NCI-H1694 treated with DMSO at 0.1 percent for 48 hours (cell line): ENCODE results near the gene VPS8.

ENCODE experiments used
- DNase-seq: peaks from one replicate; lab custom pipeline; 2025; lab: John Stamatoyannopoulos, UW

VPS8 gene

DNA sequence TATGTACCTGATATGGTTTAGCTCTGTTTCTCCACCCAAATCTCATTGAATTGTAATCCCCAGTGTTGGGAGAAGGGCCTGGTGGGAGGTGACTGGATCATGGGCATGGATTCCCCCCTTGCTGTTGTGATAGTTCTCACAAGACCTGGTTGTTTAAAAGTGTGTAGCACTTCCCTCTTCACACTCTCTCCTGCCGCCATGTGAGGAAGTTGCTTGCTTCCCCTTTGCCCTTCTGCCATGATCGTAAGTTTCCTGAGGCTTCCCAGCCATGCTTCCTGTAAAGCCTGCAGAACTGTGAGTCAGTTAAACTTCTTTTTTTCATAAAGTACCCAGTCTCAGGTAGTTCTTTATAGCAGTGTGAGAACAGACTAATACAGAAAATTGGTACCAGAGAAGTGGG, 247.8 kb downstream of the VPS8 start:
- no peak for DNase-seq

DNA sequence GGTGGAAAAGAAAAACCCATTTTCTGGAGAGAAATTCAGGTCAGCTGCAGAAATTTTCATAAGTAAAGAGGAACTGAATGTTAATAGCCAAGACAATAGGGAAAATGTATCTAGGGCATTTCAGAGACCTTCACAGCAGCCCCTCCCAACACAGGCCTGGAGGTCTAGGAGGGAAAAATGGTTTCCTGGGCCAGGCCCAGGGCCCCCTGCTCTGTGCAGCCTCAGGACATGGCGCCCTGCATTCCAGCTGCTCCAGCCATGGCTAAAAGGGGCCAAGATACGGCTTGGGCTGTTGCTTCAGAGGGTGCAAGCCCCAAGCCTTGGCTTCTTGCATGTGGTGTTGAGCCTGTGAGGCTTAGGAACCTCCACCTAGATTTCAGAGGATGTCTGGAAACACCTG, 248.7 kb downstream of the VPS8 start:
- DNase-seq: no peak

DNA sequence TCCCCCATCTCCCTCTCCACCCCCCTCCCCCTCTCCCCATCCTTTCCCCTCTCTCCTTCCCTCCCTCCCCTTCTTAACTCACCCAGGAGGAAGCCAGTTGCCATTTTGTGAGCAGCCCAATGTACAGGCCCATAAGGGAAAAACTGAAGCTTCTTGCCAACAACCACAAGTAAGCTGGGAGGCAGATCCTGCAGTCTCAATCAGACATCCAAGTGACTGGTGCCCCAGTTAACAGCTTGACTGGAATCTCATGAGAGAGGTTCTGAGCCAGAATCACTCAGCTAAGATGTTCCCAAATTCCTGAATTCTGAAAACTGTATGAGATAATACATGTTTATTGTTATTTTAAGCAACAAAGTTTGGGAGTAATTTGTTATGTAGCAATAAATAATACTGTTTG, 250.2 kb downstream of the VPS8 start:
- DNase-seq: no peak

DNA sequence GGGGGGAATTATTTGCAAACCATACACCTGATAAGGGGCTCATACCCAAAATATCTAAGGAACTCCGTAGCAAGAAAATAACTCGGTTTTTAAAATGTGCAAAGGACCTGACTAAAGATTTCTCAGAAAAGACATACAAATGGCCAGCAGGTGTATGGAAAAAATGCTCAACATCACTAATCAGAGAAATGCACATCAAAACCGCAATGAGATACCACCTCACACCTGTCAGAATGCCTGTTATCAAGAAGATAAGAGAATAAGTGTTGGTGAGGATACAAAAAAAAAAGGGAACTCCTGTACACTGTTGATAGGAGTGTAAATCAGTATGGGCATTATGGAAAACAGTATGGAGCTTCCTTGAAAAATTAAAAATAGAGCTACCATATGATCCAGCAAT, 251.5 kb downstream of the VPS8 start:
- no peak for DNase-seq

DNA sequence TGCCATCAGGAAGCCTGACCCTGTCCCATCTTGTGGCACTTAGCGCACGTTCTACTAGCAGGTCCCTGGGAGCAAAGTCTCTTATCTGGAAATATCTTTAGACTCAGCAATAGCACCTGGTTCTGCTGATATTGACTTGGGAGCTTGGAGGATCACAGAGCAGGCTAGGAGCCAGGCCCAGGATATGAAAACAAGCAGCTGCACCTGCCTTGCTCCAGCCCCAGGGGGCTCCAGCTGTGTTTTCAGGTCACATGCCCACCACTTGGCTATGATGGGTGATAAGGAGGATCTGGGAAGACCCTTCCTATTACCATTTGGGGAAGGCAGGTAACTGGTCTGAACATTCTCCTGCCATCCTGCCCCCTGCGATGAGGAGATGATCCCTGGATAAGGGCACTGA, 253.1 kb downstream of the VPS8 start:
- no peak for DNase-seq

DNA sequence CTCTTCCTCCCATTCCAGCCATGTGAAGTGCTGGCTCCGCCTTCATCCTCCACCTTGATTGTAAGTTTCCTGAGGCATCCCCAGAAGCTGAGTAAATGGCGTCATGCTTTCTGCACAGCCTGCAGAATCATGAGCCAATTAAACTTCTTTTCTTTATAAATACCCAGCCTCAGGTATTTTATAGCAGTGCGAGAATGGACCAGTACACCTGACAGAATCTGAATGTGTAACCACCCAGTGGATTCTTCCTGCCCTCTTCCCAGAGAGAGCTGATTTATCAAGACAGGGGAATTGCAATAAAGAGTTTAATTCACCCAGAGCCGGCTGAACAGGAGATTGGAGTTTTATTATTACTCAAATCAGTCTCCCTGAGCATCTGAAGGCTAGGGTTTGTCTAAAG, 254.3 kb downstream of the VPS8 start:
- no peak for DNase-seq

DNA sequence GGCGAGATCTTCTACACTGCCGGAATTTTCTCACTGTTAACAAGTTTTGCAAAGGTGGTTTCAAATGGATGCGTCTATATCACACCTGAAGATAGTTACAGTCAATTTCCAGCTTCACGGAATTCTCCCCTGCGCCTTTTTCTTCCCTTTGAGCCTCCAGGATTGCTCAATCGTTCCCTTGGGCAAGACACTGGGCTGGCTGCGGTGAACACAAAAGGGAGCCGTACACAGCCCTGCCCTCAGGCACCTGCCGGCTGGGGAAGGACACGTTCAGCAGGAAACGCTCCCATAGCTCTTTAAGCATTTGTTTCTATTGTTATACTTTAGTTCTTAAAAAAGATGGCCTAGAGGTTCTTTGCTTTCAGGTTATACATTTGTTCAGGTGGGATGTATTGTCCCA, 255.2 kb downstream of the VPS8 start:
- no peak for DNase-seq

DNA sequence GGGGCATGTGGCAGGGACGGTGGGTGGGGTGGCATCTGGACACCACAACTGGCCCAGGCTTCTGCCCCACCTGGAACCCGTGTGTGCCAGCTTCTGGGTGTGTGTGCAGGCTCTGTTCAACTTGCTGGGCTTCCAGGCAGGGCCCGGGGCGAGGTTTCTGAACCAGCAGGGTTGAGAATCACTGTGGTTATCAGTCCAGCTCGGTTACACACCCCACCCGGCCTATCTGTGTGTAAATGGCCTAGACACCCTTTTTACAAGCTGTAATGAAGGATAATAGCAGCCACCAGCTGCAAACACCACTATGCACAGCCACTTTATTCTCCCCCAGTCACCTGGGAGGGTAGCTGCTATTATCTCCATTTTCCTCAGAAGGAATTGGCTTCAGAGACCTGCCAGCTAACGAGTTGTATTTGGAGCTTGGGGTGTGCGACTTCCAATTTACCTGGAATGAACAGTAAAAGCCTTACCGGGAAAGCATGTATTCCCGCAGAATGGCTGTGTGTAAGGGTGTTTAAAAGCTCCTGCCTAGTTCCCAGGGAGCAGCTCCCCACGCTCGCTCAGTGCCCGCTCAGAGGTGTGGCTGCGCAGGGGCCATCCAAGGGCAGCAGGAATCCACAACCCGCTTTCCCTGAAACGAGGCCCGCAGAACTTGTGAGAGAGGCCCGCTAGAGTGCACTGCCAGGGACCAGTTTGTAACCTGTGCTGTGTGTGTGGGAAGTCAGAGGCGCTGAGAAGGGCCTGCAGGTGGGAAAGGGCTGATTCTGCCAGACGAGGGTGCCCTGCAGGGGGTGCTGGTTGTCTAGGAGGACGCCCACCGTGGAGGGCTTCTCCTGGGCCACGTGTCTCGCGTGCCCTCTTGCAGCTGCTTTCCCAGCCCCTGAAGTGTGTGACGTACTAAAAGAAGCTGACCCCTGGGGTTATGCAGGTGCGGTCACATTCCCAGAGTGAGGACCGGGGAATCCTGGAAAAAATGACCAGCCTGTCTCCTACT, 257.4 kb downstream of the VPS8 start:
- no peak for DNase-seq

DNA sequence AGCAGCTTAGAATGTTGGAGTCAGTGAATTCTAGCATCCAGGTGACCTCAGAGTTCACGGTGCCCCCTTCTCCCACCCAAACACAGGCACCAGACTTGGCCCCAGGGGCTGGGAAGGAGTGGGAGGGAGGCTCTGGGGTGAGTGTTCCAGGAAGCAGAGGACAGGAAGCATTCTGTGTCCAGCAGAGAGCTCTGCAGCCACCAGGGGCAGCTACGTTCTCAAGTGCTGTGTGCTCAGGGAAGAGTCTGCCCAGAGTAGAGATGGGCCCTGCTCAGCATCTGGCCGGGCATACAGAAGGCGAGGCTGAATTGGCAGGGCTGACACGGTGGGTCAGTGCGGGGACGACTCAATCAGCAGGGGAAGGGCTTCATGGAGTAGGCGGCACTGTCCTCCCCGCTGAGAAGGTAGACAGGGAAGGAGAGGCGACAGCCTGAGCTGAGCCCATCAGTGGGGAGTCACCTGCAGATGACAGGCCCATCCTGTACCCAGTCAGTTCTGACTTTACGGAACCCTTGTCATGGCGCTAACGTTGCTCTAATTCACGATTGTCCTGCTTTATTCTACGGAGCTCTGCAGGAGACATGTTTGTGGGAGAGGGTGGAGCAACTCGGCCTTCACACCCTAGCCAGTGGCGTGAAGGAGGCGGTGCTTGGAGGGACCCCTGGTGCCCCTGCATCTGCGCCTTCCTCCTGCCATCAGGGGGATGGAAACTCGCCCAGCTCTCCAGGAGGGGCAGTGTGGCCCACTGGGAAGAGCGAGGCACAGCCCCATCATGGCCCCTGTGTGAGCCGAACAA, 258.7 kb downstream of the VPS8 start:
- DNase-seq: no peak

DNA sequence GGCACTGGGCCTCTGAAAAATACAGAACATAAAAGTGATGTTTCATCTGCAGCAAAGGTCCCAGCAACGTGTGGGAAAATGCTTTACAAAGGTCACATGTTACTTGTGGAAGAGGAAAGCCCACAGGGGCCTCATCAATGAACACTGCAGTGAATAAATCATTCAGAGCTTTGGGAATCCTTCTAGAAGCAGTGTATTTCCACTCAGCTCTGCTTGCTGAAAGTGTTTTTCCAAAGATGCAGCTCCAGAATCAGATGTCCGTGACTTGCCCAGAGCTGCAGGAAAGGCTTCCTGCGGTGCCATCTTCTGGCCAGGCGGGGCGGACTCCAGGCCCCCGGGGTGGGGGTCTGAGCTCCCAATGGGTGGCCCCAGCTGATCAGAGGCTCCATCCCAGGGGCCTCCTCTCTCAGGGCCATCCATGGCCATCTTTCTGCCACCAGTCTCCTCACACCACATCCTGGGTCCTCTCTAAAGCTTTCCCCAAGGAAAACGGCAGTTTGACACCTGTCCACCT, 259.4 kb downstream of the VPS8 start:
- DNase-seq: no peak

DNA sequence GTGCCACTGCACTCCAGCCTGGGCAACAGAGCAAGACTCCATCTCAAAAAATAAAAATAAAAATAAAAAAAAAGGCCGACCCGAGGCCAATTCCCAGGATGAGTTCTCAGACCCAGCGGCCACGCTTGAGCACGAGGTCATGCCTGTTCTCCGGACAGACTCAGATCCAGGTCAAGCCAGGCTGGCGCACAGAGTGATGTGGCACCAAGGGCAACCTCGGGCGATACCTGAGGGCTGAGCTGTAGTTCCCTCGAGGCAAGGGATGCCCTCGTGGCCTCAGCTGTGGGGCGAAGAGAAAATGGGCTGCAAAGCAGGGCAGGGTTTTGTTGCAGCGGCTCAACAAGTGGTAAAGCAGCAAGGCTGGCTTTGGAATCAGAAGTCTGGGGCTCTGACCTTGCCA, 263.6 kb downstream of the VPS8 start:
- no peak for DNase-seq

DNA sequence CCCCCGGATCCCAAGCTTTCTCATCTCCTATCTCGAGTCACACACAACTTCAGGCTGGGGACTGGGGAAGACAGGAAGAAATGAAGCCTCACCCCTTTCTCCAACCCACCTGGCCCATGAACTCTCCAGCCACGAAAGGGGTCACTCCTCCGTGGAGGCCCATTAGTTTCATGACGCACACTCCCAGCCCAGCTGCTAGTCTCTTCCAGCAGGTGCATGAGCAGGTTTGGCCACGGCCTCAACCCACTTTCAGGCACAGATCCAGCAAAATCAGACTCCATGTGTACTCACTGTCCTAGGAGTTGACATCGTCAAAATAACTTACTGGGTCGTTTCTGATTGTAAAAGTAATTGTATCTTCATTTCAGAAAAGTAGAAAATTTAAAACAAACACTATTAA, 264.3 kb downstream of the VPS8 start:
- DNase-seq: no peak

DNA sequence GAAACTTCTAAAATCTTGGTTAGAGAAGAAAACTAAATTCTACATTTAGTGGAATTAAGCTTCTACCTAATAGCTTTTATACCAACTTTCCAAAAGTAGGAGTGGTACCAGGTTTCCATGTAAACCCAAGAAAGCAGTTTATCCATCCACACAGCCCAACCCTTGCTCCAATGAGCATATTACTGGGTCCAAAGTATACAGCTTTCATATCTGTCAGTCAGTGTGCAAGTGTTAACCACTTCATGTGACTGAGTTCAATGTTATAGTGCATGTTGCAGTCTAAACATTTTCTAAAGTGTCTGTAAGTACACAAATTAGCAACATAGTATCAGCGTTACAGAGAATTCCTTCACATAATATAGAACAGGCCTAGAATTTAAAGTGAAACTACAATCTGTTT, 267.7 kb downstream of the VPS8 start:
- DNase-seq: no peak

DNA sequence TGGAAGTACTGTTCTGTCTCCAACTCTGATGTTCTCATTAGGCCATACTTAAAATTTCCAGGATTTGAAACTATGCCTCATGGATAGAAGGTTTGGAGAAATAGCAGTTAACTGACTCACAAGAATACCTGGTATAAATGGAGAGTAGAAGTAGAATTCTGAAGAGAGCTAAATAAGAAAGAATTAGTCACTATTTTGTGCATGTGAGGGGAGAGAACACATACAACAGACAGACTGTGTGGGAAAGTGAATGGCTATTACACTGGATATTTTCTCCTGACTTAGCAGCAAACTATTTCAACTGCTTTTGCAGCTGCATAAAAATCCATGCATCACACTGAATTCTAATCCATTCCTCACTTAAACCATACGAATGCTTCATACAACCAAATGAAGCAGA, 269.6 kb downstream of the VPS8 start:
- no peak for DNase-seq

DNA sequence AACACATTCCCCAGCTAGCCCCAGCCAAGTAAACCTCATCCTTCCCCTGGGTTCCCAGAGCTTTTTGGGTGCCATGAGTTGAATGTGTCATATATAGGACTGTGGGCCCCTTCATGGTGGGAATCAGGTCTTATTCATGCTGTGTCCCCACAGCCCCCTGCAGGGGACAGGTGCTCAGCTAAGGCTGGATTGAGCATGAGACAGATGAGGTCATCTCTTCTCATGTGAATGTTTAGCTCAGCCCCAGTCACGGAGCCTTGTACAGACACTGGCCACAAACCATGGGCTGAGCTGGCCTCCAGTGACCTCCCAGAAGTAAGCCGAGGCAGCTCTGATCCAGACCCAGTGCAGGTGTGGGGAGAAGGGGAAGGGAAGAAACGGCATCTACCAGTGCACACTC, 270.2 kb downstream of the VPS8 start:
- DNase-seq: no peak

DNA sequence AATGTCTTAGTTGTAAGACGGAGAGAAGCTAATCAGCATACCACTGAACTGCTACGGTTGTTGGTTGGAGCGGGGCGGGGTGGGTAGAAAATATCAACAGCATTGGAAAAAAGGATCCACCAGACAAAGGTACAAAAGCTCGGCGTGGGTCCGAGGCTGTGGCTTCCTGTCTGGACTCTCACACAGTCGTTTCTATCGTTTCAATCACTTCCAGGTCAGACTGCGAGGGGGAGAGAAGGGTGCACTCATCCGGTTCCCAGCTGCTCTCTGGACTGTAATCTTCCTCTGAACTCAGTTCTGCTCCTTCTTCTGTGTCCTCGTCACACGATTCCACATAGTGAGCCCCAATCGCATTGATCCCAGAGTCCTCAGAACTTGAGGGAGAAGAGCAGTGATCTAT, 270.9 kb downstream of the VPS8 start:
- no peak for DNase-seq

DNA sequence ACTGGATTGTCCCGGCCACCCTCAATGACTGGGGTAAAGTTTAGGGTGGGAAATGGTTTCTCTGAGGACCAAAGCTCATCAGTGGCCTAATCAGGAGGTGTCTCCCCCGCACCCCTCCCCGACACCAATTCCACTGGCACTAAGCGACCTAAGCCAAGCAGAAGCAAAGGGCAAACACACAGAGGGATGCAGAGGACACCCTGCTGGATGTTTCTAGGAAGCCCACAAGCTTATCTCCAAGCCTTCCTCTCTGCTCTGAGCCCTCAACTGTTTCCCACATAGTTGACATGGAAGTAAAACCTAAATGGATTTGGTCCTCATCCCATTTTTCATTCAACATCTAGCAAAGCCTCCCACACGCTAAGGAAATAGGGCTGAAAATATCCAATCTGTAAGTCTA, 272.4 kb downstream of the VPS8 start:
- no peak for DNase-seq

DNA sequence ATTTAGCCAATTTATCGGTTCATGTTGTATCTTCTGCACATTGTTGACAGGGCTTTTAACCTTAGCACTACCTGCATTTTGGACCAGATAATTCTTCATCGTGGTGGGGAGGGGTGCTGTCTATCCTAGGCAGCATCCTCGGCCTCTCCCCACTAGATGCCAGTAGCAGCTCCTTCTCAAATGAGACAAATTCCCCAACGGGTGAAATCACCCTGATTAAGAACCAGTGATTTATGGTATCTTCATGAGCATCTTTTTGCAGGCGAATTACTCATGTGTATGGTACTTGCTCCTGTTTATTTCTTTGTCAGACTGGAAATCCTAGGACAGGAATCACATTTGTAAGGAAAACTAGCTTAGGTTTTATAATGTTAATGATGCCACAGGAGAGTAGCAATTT, 272.9 kb downstream of the VPS8 start:
- DNase-seq: no peak

DNA sequence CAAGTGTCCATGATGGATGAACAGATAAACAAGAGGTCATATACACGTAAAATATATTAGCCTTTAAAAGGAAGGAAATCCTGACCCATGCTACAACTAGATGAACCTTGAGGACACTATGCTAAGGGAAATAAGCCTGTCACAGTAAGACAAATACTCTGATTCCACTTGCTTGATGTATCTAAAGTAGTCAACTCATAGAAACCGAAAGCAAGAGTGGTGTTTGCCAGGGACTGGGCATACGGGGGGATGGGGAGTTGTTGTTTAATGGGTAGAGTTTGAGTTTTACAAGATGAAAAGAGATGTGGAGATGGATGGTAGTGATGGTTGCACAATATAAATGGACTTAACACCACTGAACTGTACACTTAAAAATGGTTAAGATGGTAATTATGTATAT, 275.5 kb downstream of the VPS8 start:
- no peak for DNase-seq

DNA sequence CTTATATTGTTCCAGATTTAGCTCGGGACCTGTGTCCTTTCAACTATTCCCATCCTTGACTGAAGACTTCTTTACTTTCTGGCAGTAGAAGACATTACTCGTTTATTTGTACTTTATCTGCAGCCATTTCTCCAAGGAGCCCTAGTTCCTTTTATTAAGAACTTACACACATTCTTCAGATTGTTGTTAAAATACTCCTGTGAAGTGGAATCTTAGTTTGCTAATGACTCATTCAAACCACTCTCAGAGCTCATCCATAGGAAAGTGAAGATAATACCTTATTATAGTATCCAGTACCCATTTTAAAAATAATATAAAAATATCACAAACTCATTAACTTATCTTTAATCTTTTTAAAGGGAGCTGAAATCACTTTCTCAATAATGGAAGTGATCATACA, 277.4 kb downstream of the VPS8 start:
- no peak for DNase-seq

DNA sequence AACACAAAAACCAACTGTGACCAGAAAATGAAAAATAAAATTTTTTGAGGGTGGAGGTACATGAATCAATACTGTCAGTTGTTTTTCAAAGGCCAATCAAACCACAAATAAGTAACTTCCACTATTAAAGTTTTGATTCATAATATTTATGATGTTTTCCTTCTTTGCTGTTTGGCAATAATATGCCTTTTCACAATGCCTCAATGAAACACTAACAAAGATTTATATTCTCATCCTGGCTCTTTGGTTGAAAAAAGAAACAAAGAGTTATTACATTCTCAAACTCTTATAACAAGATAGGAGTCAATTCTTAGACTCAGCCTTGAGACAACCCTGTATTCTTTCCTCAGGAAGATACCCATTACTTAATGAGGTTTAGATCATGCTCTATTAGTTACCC, 277.8 kb downstream of the VPS8 start:
- no peak for DNase-seq

DNA sequence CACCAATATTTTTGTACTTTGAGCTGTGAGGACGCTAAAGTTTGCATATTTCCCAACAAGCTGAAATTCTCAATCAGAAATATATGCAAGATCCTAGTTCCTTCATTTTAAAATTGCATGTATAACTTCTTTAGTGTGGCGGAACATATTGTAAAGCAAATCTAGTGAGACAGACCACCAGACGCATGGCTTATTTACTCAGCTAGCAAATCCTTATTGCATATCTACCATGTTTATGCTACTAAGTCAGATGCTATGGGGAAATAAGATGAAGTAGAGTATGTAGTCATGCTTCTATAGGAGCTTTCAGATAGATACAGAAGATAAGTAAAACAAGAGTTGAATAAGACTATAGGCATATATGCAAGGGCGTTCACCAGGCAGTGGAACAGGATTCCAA, 278.8 kb downstream of the VPS8 start:
- no peak for DNase-seq

DNA sequence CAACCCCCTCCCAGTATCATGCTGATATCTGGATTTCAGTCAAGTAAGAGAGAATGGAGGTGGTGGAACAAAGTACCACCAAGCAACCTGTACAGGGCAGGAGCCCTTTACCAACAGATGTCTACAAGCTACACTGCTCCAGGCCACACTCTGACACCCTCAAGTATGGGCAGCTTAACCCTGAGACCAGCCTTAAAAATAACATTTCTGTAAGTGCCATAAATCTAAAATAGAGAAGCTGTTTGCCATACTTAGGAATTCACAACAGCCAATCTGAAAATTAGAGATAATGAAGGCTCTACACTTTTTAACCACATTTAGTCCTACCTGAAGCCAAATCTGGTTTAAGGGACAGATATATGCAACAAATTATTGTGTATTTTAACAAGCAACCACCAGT, 281.1 kb downstream of the VPS8 start:
- no peak for DNase-seq
